GM19240 (cell line): ENCODE results near the gene SLC26A1.

ENCODE experiments used
- DNase-seq: peaks from one replicate; pipeline ENCODE4 v3.0.0; 2011; ENCODE audit warnings: low spot score; ENCODE audit not compliant: insufficient read length

SLC26A1 gene

DNA sequence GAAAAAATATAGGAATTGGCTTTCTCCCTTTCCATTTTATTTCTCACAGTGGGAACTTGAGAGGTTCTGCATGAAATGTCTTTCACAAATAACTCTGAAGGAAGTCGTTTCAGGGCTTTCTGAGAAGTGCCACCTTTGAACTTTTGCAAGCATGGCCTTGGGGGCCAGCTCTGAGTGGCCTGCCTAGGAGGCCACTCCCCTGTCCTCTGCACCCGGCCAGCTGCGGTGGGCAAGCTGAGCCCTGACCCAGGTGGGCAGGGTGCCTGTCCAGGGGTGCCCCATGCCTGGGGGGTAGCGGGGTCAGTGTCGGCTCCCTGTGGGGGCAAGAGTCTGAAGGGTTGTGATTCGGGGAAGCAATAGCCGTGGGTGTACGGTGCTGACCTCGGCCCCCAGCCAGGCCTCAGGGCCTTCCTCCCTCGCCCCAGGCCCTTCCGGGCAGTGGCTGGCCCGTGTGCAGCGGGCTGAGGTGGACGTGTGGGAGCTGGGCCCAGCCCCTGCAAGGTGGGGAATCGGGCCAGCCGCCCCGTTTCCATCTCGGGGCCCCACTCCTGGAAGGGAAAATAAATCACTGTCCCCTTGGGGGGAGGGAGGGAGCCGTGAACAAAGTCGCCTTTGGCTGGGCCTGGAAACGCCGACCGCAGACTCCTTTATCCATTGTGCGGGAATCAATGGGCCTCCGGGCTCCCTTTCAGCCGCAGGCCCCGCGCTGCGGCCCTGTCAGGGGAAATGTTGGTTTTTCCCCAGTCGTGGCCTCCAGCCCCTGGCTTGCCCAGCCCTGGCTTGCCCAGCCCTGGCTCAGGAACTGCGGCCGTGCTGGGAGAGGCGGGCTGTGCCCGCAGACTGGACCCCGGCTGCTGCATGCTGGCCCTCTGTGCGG, 21.3 kb upstream of the SLC26A1 start:
- no peak for DNase-seq

DNA sequence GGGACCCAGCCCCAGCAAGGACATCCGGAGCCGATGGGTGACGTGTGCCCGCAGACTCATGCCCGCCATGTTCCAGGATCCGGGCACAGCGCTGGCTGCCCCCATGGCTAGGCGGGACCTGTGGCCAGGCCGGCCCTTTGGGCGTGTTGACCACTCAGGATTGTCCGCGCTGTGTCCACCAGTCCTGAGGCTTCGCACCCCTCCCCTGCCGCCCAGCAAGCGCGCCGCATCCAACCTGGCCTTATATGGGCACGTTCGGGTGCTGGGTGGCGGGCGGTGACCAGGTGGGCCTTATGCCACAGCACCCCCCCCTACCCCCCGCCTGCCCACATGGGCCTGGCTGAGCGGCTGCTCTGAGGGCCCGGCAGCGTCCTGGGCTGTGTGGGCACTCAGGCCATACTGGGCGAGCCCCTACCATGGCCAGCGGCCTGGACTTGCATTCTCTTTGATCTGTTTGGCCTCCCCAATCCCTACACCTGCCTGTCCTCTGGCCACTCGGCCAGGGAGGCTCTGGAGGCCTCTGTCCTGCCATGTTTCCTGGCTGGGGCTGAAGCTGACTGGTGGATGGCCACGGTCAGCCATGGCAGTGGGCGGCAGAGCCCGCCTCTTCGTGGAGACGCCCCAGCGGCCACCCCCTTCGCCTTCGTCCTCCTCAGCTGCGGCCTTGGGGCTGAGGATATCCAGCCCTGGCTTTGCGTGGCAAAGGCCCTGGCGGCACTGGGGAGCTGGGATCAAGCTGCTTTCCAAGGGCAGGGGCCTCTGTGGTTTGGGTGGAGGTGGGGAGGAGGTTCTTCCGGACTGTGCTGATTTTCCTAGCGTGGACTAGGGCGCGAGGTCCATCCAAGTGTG, 20.2 kb upstream of the SLC26A1 start:
- DNase-seq, result no peak

DNA sequence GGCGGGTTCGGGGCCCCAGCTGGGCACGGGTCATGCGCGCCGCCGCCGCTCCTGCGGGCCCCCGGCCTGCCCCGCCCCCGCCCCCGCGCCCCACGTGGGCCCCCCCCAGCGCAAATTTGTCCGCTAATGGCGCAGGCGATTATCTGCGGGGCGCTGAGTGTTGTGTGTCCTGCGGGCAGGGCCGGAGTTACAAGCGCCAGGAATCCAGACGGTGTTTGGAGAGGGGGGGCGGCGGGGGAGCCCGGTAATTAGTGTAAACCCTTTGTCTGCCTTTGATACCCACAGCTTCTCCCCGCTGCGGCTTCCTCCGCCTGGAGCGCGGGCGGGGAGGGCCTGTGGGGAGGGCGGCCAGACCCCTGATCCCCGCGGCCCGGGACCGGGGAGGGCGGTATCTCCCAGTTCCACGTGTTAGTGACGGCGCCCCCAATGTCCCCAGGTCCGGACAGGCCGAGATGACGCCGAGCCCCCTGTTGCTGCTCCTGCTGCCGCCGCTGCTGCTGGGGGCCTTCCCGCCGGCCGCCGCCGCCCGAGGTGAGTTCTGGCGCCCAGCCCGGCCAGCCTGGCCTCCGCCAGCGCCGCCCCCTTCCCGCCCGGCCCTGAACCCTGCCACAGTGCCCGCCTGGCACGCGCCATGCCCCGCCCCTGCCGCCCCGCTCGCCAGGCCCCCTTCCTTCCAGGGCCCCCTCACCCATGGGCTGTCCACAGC, 19.0 kb upstream of the SLC26A1 start:
- DNase-seq, result no peak

DNA sequence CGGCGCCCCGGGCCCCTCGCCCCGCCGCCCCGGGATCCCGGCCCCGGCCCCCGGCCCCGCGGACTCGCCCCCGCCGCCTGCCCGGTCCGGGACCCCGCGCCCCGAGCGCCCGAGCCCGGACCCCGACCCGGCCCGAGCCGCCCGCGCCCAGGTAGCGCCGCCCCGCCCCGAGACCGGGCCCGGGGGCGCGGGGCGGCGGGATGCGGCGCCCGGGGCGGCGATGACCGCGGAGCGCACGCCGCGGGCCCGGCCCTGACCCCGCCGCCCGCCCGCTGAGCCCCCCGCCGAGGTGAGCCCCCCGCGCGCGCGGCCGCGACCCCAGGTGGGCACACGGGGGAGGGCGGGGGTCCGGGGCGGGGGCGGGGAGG, 18.4 kb upstream of the SLC26A1 start:
- DNase-seq, result no peak

DNA sequence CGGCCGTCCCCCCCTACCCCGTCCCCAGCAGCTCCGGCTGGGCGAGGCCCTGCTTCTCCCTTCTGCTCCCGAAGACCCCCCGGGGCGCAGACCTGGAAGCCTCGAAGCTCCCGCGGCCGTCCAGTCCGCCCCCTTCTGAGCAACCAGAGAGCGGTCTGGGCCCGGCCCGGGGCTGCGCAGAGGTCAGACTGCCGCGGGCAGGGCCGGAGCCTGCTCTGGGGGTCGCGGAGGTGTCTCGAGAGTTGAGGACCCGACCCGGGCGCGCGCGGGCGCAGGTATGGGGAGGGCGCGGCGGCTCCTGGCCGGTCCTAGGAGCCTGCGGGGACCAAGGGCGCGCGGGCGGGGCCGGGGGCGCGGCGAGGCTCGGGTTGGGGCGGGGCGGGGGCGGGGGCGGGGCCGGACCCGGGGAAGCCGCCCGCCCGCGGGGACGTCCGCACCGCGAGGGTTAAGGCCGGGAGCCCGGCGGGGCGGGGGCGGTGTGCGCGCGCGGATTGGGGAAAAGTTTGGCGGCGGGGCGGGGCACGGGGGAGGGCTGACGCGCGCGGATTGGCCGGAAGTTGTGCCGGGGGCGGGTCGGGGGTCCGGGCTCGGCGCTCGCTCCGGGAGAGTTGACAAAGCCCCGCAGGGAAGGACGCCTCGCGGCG, 17.9 kb upstream of the SLC26A1 start, which contains the start of gene FGFRL1:
Gene FGFRL1, plus strand, starts transcription at position 605 of the 644 bp plus-strand sequence. CDS start 860 bp downstream, outside the sequence.
- peak; percentile 92 for DNase-seq

DNA sequence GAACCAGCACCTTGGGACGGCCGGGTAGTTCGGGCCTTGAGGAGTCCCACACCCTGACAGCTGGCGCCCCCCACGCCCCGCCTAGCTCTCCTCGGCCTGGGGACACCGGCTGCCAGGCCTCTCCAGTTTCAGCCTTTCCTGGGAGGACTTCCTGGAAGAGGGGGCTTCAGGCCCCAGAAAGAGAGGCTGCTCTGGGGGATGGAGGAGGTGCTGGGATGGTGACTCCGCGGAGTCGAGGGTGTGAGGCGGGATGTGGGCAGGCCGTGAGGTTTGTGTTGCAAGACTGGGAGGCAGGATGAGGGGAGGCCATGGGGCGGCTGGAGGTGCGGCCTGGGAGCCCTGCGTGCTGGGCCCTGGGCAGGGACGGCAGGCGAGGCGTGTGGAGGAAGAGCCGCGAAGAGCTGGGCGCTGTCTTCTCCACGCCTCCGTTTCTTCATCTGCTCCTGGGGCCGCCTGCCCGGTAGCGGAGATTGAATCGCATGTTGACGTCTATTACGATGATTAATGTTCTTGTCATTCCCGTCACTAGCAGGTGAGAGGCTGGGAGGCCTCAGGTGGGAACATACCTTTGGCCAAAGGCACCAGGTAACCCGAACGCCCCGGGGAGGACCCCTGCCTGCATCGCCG, 17.3 kb upstream of the SLC26A1 start:
- DNase-seq, result no peak

DNA sequence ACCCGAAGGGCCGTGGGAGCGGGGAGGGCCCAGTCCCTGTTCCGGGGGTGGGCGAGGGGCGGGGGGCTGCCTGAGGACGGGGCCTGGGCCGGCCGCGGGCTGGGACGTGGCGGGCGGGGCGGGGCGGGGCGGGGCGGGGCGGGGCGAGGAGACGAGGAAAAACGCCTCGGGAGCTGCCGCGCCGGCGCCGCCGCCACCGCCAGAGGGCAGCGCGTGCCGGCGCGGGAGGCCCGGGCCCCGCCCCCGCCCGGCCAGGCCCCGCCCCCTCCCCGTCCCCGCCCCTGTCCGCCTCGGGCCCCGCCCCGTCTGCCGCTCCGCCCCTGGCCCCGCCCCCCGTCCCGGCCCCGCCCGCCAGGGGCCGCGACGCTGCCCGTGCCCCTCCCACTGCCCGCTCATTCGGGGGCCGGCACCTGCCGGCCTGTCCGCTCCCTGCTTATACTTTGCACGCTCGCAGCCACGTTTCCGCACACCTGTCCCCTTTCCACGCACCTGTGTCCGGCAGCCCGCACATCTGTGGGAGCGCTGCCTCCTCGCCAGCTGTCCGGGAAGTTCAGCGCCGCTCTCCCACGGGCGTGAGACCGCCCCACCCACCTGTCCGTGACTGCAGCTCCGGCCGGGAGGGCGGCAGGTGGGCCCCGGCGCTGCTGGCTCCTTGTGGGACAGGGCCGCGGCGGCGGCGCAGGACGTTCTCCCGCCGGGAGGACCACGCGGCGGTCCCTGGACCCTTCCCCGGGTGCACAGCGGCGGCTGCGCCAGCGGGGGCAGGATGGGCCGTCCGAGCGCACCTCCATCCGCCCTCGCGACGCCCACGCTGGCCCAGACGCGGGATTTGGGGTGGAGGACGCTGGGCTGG, 16.6 kb upstream of the SLC26A1 start:
- DNase-seq, result peak; percentile 74

DNA sequence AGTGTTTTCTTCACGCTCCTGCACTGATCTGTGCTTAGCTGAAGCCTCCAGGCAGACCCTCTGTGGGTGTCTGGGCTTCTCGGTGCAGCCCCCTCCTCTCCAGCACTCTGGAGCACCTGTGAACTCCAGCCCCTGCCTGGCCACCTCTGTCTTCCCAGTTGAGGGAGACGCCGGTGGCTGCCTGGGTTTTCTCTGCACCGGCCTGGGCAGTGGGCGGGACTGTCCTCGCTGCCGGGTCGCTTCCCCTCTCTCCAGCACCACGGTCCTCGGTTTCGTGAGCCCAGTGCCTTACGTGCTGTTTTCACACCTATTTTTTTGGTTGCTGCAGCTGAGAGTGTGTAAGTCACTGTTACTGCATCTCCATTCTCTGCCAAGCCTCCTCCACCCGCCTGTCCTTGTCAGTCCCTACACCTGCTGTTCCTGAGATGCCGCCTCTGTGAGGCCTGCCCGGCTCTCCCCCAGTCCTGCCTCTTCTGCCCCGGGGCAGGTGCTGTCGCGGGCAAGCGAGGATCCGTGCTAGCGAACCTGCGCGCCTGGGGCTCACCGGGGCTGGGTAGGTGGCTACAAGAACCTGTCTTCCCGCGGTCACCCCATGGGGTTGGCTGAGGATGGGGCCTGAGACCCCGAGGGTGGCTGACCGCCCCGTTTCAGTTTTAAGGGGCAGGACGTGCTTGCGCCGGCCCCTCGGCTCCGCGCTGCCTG, 15.8 kb upstream of the SLC26A1 start:
- no peak for DNase-seq

DNA sequence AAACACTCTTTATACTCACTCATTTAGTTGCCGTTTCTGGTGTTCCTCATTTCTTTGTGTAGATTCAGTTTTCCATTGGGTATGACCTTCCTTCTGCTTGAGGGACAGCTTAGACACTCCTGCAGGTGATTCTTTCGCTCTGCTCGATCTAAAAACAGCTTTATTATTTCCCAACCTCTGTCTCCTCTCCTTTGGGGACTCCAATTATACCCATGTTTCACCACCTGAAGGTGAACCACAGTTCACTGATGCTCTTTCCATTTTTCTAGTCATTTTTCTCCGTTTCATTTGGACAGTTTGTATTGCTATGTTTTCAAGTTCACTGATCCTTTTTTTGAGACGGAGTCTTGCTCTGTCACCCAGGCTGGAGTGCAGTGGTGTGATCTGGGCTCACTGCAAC, 13.7 kb upstream of the SLC26A1 start:
- no peak for DNase-seq

DNA sequence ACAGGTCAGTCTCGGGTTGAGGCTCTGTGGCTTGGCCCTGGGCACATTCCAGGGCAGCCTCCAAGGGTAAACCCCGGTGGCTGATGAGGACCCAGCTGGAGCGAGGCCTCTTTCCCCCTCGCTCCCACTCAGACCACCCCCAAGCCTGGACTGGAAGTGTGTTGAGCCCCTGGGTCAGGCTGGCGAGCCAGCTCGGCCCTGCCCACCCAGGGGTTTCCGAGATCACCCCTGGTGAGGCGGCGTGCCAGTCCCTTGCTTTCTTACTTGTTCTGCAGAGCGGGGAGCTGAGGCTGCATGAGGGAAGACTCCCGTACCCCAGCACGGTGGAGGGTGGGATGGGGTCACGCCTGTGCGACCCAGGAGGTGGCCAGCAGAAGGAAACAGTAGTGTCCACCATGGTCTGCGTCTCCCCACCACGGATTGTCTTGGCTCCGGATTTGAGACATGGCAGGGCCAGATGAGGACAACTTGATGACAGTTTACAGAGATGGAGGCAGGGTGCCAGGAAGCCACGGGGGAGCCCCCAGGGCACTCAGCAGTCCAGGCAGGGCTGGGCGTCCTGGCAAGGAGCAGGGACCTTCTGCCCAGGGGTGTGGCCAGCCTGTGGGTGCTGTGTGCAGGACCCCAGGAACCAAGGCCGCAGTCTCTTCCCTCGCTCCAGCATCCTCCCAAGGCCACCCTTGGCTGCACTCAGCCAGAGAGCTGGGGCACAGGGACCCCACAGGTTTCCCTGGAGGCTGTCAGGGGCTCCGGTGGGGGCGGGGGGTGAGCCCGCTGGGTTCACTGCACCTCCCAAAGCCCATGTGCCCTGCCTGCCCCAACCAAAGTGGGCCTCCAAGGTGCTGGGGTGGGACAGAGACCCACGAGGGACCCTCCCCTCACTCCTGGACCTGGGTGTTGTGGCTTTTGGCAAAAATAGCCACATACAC, 11.6 kb upstream of the SLC26A1 start:
- DNase-seq, result no peak

DNA sequence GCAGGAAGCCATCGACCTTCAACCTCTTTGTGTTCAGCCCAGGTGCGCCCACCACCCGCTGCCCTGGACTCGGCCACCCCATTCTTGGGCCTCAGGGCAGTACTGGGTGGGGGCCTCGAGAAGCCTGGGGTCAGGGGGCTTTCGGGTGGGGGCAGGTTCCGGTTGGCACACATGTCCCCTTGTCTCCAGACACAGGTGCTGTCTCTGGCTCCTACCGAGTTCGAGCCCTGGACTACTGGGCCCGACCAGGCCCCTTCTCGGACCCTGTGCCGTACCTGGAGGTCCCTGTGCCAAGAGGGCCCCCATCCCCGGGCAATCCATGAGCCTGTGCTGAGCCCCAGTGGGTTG, 10.8 kb upstream of the SLC26A1 start:
- no peak for DNase-seq

DNA sequence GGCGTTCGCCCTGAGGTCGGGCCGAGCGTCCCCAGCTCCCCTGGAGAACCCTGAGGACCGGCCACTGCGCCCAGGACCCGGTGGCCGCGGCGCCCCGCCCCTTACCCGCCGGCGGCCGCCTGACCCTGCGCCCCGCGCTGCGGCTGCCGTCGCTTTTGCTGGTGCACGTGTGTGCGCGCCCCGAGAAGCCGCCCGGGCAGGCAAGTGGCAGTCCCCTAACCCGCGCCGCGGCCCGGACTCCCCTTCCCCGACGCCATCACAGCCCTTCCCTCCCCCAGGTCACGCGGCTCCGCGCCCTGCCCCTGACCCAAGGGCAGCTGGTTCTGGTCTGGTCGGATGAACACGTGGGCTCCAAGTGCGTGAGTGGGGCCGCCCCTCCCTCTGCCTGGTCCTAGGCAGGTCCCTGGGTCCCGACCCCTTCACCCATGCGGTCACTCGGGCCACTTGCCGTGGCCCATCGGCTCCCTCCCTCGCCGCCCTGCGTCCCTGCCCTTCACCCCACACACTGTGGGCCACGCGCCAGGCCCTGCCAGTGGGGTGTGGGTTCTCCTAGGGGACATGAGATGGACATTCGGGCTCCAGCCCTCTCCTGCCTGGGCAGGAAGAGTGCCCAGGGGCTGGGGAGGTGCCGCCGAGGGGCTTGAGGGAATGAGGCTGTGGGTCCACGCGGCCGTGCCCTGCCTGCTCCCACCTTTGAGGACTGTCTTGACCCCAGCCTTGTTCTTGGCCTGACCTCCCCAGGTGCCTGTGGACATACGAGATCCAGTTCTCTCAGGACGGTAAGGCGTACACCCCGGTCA, 10.3 kb upstream of the SLC26A1 start:
- DNase-seq, result no peak

DNA sequence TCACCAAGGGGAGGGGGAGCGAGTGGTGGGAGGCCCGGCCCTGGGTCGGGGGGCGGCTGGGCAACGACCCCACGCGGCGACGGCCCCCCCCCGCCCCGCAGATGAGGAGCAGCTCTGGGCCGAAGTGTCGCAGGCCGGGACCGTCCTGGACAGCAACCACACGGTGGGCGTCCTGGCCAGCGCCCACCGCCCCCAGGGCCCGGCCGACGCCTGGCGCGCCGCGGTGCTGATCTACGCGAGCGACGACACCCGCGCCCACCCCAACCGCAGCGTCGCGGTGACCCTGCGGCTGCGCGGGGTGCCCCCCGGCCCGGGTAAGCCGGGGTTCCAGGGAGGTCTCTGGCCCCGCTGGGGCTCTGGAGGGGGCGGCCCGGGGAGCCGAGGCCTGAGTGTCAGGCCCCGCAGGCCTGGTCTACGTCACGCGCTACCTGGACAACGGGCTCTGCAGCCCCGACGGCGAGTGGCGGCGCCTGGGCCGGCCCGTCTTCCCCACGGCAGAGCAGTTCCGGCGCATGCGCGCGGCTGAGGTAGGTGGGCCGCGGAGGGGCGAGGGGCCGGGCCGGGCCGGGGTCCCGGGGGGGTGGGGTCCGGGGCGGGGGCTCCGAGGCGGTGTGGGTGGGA, 9.5 kb upstream of the SLC26A1 start:
- DNase-seq, result no peak

DNA sequence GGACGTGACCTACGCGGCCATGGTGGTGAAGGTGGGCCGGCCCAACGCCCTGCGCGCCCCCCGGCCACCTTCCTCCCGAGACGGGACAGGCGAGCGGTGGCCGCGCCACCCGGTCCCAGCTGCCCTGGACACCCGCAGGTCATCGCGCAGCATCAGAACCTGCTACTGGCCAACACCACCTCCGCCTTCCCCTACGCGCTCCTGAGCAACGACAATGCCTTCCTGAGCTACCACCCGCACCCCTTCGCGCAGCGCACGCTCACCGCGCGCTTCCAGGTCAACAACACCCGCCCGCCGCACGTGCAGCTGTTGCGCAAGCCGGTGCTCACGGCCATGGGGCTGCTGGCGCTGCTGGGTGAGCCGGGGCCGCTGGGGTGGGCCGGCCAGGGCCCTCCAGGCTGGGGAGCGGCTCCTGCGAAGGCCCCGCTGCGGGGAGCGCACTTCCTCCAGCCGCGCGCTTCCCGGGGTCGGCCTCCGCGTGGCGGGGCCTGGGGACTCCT, 9.0 kb upstream of the SLC26A1 start:
- no peak for DNase-seq

DNA sequence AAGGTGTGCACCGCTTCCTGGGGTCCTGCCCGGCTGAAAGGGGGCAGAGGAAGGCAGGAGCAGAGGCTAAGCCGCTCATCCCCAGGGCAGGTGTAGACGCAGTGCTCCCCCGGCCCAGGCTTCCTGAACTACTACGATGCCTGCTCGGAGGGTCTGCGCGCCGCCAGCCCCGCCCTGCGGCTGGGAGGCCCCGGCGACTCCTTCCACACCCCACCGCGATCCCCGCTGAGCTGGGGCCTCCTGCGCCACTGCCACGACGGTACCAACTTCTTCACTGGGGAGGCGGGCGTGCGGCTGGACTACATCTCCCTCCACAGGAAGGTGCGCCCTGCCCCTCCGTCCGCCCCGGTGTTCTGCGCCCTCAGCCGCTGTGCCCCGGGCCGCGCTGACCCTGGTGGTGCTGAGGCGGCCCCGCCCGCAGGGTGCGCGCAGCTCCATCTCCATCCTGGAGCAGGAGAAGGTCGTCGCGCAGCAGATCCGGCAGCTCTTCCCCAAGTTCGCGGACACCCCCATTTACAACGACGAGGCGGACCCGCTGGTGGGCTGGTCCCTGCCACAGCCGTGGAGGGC, 8.4 kb upstream of the SLC26A1 start:
- no peak for DNase-seq

DNA sequence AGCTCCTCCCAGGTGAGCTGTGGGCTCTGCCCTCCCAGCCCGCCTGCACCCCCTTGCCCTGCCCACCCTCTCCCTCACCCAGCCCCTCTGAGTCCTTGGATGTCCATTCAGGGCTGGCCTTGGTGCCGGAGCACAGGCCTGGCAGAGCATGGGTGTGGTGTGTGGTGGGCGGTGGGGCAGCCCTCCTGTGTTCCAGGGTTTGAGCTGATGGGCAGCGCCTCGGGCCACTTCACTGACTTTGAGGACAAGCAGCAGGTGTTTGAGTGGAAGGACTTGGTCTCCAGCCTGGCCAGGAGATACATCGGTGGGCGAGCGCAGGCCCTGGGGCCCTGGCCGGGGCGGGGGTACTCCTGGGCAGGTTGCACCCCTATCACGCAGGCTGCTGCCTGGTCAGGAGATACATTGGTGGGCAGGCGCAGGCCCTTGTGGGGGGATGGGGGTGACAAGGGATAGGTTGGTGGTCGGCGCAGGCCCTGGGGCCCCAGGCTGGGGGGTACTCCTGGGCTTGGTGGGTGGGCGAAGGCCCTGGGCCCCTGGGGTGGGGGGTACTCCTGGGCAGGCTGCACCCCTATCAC, 7.6 kb upstream of the SLC26A1 start:
- DNase-seq, result no peak
